HepG2 (cell line): Measurements from ENCODE around the gene TRIM10. TPM values are rescaled to one million over a fixed set of nuclear protein-coding genes. Genes with fewer than 3 reads are reported as not detected.

Source experiments
- ETV6 ChIP-seq: sonication (generic); formaldehyde crosslinking; conservative IDR thresholded peaks from 2 replicates; pipeline ENCODE4 v1.4.0; 2020; ENCODE audit warnings: missing genetic modification reagents
- HOXA3 ChIP-seq: sonication (generic); formaldehyde crosslinking; IDR thresholded peaks from 2 replicates; pipeline ENCODE4 v1.5.0; 2020; ENCODE audit warnings: missing genetic modification reagents
- NFYB ChIP-seq: sonication (generic); formaldehyde crosslinking; IDR thresholded peaks from 2 replicates; pipeline ENCODE4 v1.4.0; 2020; ENCODE audit warnings: missing genetic modification reagents
- TARDBP ChIP-seq: sonication (generic); formaldehyde crosslinking; IDR thresholded peaks from 2 replicates; pipeline ENCODE4 v1.8.0; 2022; ENCODE audit warnings: mild to moderate bottlenecking, missing genetic modification reagents
- ZFAT ChIP-seq: sonication (generic); formaldehyde crosslinking; conservative IDR thresholded peaks from 2 replicates; pipeline ENCODE4 v1.8.1; 2023; ENCODE audit warnings: missing genetic modification reagents, inconsistent platforms
- ZNF224 ChIP-seq: sonication (generic); formaldehyde crosslinking; IDR thresholded peaks from 2 replicates; pipeline ENCODE4 v1.5.0; 2020; ENCODE audit warnings: mild to moderate bottlenecking, missing genetic modification reagents
- ZNF703 ChIP-seq: sonication (generic); formaldehyde crosslinking; IDR thresholded peaks from 2 replicates; pipeline ENCODE4 v1.5.1; 2020; ENCODE audit warnings: missing genetic modification reagents, mild to moderate bottlenecking, moderate library complexity, borderline replicate concordance
- ZNF83 ChIP-seq: sonication (generic); formaldehyde crosslinking; IDR thresholded peaks from 2 replicates; pipeline ENCODE4 v1.4.0; 2020; ENCODE audit warnings: missing genetic modification reagents, mild to moderate bottlenecking, borderline replicate concordance
- polyA plus RNA-seq, 8 experiments: library from polyadenylated mRNA; depleted of rRNA in 3 of 8; stranded (reverse) in 7 of 8; unstranded in 1 of 8; fragments of >200 nt; fragmentation: Illumina TruSeq in 4 of 8; extraction: Trizol in 4 of 8; gene quantifications; 2 replicates each; pipeline versions ENCODE4 v1.2.1 to v1.2.3, GENCODE V29; 2011 to 2016; ENCODE audit warnings: low read depth in 4 of 8, missing spikeins in 1 of 8, mixed read lengths in 1 of 8; ENCODE audit not compliant: insufficient read depth in 1 of 8
- total RNA-seq, 5 experiments: library from RNA; depleted of rRNA; stranded (reverse); fragments of >200 nt; fragmentation: Illumina TruSeq; extraction: Trizol; gene quantifications; 2 replicates each; pipeline ENCODE4 v1.2.3, GENCODE V29; 2016; ENCODE audit warnings: low read depth in 1 of 5
- TF ChIP-seq, protein P1 (sequence below), 2 experiments: fragments of 450-650 bp in 1 of 2; sonication (generic) in 1 of 2; formaldehyde crosslinking in 1 of 2; IDR thresholded peaks; 2 replicates each; pipeline versions ENCODE4 v1.6.1 to v1.8.0; 2016 to 2022; ENCODE audit warnings: antibody characterized with exemption in 1 of 2, mild to moderate bottlenecking in 1 of 2, missing genetic modification reagents in 1 of 2
- TF ChIP-seq, protein P2 (sequence below): sonication (generic); formaldehyde crosslinking; IDR thresholded peaks from 2 replicates; pipeline ENCODE4 v1.4.0; 2020; ENCODE audit warnings: missing genetic modification reagents
- TF ChIP-seq, protein P3 (sequence below): sonication (generic); formaldehyde crosslinking; conservative IDR thresholded peaks from 2 replicates; pipeline ENCODE4 v1.8.0; 2022; ENCODE audit warnings: mild to moderate bottlenecking, moderate library complexity, missing genetic modification reagents

The TRIM10 gene
- total and polyA plus RNA-seq, 2 of the 13 experiments (the other 11 are each of a cell fraction or from before 2014, with no cell fraction given) = 4.1 to 6.8 TPM

- TF ChIP-seq, protein P1, sequence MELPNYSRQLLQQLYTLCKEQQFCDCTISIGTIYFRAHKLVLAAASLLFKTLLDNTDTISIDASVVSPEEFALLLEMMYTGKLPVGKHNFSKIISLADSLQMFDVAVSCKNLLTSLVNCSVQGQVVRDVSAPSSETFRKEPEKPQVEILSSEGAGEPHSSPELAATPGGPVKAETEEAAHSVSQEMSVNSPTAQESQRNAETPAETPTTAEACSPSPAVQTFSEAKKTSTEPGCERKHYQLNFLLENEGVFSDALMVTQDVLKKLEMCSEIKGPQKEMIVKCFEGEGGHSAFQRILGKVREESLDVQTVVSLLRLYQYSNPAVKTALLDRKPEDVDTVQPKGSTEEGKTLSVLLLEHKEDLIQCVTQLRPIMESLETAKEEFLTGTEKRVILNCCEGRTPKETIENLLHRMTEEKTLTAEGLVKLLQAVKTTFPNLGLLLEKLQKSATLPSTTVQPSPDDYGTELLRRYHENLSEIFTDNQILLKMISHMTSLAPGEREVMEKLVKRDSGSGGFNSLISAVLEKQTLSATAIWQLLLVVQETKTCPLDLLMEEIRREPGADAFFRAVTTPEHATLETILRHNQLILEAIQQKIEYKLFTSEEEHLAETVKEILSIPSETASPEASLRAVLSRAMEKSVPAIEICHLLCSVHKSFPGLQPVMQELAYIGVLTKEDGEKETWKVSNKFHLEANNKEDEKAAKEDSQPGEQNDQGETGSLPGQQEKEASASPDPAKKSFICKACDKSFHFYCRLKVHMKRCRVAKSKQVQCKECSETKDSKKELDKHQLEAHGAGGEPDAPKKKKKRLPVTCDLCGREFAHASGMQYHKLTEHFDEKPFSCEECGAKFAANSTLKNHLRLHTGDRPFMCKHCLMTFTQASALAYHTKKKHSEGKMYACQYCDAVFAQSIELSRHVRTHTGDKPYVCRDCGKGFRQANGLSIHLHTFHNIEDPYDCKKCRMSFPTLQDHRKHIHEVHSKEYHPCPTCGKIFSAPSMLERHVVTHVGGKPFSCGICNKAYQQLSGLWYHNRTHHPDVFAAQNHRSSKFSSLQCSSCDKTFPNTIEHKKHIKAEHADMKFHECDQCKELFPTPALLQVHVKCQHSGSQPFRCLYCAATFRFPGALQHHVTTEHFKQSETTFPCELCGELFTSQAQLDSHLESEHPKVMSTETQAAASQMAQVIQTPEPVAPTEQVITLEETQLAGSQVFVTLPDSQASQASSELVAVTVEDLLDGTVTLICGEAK (IDR thresholded peaks at IDR 0.05) = no peak
- TF ChIP-seq, protein P1 (CRISPR knock-in tag; IDR thresholded peaks at IDR 0.05) = no peak
- TF ChIP-seq ETV6 (0 out of 2 replicates have a peak, but pooled peaks have one; percentile 61), HOXA3 (CRISPR knock-in tag) (peak; percentile 57; the same call in 1 of the 2 replicates), ZNF224 (no peak), ZNF703 (no peak), TARDBP (CRISPR knock-in tag) (peak; percentile 25; the same call in 1 of the 2 replicates), ZNF83 (CRISPR knock-in tag) (no peak), NFYB (CRISPR knock-in tag) (no peak), ZFAT (no peak)
- TF ChIP-seq, protein P2, sequence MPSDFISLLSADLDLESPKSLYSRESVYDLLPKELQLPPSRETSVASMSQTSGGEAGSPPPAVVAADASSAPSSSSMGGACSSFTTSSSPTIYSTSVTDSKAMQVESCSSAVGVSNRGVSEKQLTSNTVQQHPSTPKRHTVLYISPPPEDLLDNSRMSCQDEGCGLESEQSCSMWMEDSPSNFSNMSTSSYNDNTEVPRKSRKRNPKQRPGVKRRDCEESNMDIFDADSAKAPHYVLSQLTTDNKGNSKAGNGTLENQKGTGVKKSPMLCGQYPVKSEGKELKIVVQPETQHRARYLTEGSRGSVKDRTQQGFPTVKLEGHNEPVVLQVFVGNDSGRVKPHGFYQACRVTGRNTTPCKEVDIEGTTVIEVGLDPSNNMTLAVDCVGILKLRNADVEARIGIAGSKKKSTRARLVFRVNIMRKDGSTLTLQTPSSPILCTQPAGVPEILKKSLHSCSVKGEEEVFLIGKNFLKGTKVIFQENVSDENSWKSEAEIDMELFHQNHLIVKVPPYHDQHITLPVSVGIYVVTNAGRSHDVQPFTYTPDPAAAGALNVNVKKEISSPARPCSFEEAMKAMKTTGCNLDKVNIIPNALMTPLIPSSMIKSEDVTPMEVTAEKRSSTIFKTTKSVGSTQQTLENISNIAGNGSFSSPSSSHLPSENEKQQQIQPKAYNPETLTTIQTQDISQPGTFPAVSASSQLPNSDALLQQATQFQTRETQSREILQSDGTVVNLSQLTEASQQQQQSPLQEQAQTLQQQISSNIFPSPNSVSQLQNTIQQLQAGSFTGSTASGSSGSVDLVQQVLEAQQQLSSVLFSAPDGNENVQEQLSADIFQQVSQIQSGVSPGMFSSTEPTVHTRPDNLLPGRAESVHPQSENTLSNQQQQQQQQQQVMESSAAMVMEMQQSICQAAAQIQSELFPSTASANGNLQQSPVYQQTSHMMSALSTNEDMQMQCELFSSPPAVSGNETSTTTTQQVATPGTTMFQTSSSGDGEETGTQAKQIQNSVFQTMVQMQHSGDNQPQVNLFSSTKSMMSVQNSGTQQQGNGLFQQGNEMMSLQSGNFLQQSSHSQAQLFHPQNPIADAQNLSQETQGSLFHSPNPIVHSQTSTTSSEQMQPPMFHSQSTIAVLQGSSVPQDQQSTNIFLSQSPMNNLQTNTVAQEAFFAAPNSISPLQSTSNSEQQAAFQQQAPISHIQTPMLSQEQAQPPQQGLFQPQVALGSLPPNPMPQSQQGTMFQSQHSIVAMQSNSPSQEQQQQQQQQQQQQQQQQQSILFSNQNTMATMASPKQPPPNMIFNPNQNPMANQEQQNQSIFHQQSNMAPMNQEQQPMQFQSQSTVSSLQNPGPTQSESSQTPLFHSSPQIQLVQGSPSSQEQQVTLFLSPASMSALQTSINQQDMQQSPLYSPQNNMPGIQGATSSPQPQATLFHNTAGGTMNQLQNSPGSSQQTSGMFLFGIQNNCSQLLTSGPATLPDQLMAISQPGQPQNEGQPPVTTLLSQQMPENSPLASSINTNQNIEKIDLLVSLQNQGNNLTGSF = no peak
- TF ChIP-seq, protein P3, sequence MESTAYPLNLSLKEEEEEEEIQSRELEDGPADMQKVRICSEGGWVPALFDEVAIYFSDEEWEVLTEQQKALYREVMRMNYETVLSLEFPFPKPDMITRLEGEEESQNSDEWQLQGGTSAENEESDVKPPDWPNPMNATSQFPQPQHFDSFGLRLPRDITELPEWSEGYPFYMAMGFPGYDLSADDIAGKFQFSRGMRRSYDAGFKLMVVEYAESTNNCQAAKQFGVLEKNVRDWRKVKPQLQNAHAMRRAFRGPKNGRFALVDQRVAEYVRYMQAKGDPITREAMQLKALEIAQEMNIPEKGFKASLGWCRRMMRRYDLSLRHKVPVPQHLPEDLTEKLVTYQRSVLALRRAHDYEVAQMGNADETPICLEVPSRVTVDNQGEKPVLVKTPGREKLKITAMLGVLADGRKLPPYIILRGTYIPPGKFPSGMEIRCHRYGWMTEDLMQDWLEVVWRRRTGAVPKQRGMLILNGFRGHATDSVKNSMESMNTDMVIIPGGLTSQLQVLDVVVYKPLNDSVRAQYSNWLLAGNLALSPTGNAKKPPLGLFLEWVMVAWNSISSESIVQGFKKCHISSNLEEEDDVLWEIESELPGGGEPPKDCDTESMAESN = 0 out of 2 replicates have a peak, but pooled peaks have one; percentile 48
These were observed 57.8 kb downstream of the TRIM10 start (continued) for GRCh38 chr6:30102970-30103871.
